ENCODE data around the gene AMDHD2. TPM values are rescaled to one million over a fixed set of nuclear protein-coding genes. Genes with fewer than 3 reads are reported as not detected.

AMDHD2 gene
- total and polyA plus RNA-seq, 2 of the 8 experiments (the other 6 are each of a cell fraction or from before 2014, with no cell fraction given): 43.0 to 54.6 TPM

DNA sequence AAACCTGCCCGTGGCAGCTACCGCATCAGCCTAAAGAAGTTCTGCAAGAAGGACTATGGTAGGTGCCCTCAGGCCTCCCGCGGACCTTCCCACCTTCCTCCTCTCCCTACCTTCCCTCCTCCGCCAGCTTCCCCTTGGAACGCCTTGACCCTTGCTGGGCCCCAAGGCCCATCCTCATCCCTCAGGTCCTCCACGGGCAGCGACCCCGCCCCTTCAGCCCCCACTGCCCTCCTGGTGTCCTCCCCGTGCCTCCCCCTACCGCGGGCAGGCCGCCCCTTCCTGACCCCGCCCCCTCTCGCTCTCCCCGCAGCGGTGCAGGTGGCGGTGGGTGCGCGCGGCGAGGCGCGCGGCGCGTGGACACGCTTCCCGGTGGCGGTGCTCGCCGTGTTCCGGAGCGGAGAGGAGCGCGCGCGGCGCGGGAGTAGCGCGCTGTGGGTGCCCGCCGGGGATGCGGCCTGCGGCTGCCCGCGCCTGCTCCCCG, 46.7 kb upstream of the AMDHD2 start:
- ChIA-PET CTCF (ENCODE audit: partially characterized antibody) (interaction anchor here (1.0 to 1.7 kb wide), 6 partner anchors 10 to 279 kb away, joined by 3 to 8 read pairs (median 4); no protein-coding TSS in a partner anchor), POLR2A (ENCODE audit: partially characterized antibody) (interaction anchor here (0.6 to 3.5 kb wide), 5 partner anchors 14 to 318 kb away, joined by 3 to 20 read pairs (median 3); partner anchors contain the start of genes PRSS27, TEDC2 and TRAF7)
- H2BK5ac ChIP-seq (ENCODE audit: low read depth, low read length): no peak overlapping the region
- H3K9ac ChIP-seq (replicated peaks in 1 of 4; ENCODE audit: extremely low read depth in 1 of 4, low read depth in 3 of 4, low read length in 3 of 4): no peak overlapping the region
- H3K56ac ChIP-seq (replicated peaks; ENCODE audit: insufficient read length, low read depth, low read length): no peak overlapping the region
- no peak overlapping the region for H3K27ac ChIP-seq (ENCODE audit: low read depth, low read length)
- no peak overlapping the region for H4K8ac ChIP-seq (ENCODE audit: extremely low read depth, insufficient read depth, low read length)
- 0 out of 2 replicates have a peak overlapping the region, but pooled peaks have one; percentile 46 for H2BK15ac ChIP-seq (ENCODE audit: low read length)
- H3K27me3 ChIP-seq (replicated peaks in 1 of 4; ENCODE audit: control insufficient read depth in 3 of 4, extremely low read depth in 1 of 4, insufficient read depth in 3 of 4, low read length in 3 of 4): peaks cover 24 to 68% (median 55%) of the 10 kb centered on the region in 4 experiments
- H3K4me1 ChIP-seq (replicated peaks in 1 of 4; ENCODE audit: control insufficient read depth in 3 of 4, insufficient read depth in 4 of 4, low read length in 3 of 4): peaks cover 0 to 38% (median 23%) of the 10 kb centered on the region in 4 experiments; a peak in 6 of 7 replicates
- peaks cover 21% of the 10 kb centered on the region; the same call in 1 of the 2 replicates for H3K23me2 ChIP-seq (ENCODE audit: low read depth, low read length)
- peak overlapping the region; percentile 60; the same call in 1 of the 2 replicates for H2BK12ac ChIP-seq (ENCODE audit: low read depth, low read length)
- H2BK120ac ChIP-seq (replicated peaks; ENCODE audit: low read depth, low read length): no peak overlapping the region
- no peaks in the 10 kb centered on the region for H3K36me3 ChIP-seq (ENCODE audit: control insufficient read depth in 2 of 4, insufficient read depth in 4 of 4, low read length in 3 of 4)
- H2AK5ac ChIP-seq (ENCODE audit: low read depth, low read length): no peak overlapping the region
- no peak overlapping the region for H4K91ac ChIP-seq (replicated peaks; ENCODE audit: insufficient read length, low read length)
- peak in 1 of 2 experiments; percentile 60 for DNase-seq (ENCODE audit: low read depth in 1 of 2, low spot score in 2 of 2)
- peaks cover 5 to 21% of the 10 kb centered on the region in 2 experiments for H4K20me1 ChIP-seq (replicated peaks in 1 of 2; ENCODE audit: control insufficient read depth in 1 of 2, insufficient read depth in 2 of 2, low read length in 2 of 2)
- no peak overlapping the region for H3K14ac ChIP-seq (ENCODE audit: insufficient read length)
- H3K4me2 ChIP-seq (ENCODE audit: insufficient read depth in 1 of 2, low read depth in 2 of 2, low read length in 2 of 2): peak overlapping the region; percentile 83 to 92
- H3K18ac ChIP-seq (ENCODE audit: extremely low read depth, low read length): no peak overlapping the region; the same call in 1 of the 2 replicates
- no peak overlapping the region for H2BK20ac ChIP-seq (ENCODE audit: low read length)
- H3K23ac ChIP-seq (ENCODE audit: insufficient read length): no peak overlapping the region
- no peak overlapping the region for H2AFZ ChIP-seq (ENCODE audit: low read length)
- no peak overlapping the region for H3K4ac ChIP-seq (replicated peaks; ENCODE audit: insufficient read length, low read depth, low read length)
- peak overlapping the region in 3 of 4 experiments; percentile 10 to 93 (median 83); a peak in 4 of 8 replicates for H3K4me3 ChIP-seq (ENCODE audit: extremely low read depth in 1 of 4, insufficient read depth in 2 of 4, low read depth in 3 of 4, low read length in 4 of 4)
- no peak for TF ChIP-seq SP2 (IDR thresholded peaks at IDR 0.05; ENCODE audit: low read length)
- TF ChIP-seq CTBP2 (IDR thresholded peaks at IDR 0.05; ENCODE audit: borderline replicate concordance, insufficient read depth, insufficient read length, low read length): no peak
- TF ChIP-seq CHD2 (IDR thresholded peaks at IDR 0.05; ENCODE audit: low read length): no peak
- TF ChIP-seq KDM5A (IDR thresholded peaks at IDR 0.05; ENCODE audit: low read length): no peak
- TF ChIP-seq NRF1 (IDR thresholded peaks at IDR 0.05; ENCODE audit: low read depth, low read length): no peak
- no peak for TF ChIP-seq JUND (IDR thresholded peaks at IDR 0.05; ENCODE audit: low read length)
- no peak for TF ChIP-seq EP300 (IDR thresholded peaks at IDR 0.05; ENCODE audit: borderline replicate concordance in 1 of 2, low read depth in 2 of 2, low read length in 2 of 2)
- TF ChIP-seq, protein P1, sequence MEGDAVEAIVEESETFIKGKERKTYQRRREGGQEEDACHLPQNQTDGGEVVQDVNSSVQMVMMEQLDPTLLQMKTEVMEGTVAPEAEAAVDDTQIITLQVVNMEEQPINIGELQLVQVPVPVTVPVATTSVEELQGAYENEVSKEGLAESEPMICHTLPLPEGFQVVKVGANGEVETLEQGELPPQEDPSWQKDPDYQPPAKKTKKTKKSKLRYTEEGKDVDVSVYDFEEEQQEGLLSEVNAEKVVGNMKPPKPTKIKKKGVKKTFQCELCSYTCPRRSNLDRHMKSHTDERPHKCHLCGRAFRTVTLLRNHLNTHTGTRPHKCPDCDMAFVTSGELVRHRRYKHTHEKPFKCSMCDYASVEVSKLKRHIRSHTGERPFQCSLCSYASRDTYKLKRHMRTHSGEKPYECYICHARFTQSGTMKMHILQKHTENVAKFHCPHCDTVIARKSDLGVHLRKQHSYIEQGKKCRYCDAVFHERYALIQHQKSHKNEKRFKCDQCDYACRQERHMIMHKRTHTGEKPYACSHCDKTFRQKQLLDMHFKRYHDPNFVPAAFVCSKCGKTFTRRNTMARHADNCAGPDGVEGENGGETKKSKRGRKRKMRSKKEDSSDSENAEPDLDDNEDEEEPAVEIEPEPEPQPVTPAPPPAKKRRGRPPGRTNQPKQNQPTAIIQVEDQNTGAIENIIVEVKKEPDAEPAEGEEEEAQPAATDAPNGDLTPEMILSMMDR (IDR thresholded peaks at IDR 0.05; ENCODE audit: control extremely low read depth in 1 of 3, insufficient read depth in 1 of 3, low read depth in 1 of 3, low read length in 3 of 3): no peak
- 0 out of 2 replicates have a peak, but pooled peaks have one; percentile 25 for TF ChIP-seq SUZ12 (IDR thresholded peaks at IDR 0.05; ENCODE audit: low read length)
- H3K79me1 ChIP-seq (ENCODE audit: low read depth, low read length): peaks cover 11% of the 10 kb centered on the region; the same call in 1 of the 2 replicates
- WGBS, 2 experiments (ENCODE audit: extremely low coverage in 1 of 2, insufficient coverage in 1 of 2, insufficient read length in 1 of 2, insufficient replicate concordance in 2 of 2, low coverage in 1 of 2, low lambda C conversion rate in 2 of 2, missing lambda C conversion rate in 1 of 2): 7% methylated on average over 11 of the region's 49 CpGs; no CpG with 5 or more reads in 1 of the 2 experiments
- H3K79me2 ChIP-seq (ENCODE audit: control insufficient read depth in 1 of 2, insufficient read depth in 2 of 2, low read length in 2 of 2): peaks cover 0 to 2% of the 10 kb centered on the region in 2 experiments; a peak in 1 of 4 replicates
- no peak for FAIRE-seq
- no peak overlapping the region for H4K5ac ChIP-seq (ENCODE audit: insufficient read length, low read depth, low read length)
- no peaks in the 10 kb centered on the region for H3K9me3 ChIP-seq (ENCODE audit: insufficient read depth in 2 of 2, low read depth in 1 of 2, low read length in 1 of 2)

Measured in H1 (cell line).